SK-N-MC (cell line): ENCODE data around the gene AFDN.

Experiments used
- EZH2 ChIP-seq: fragments of 200-600 bp; sonication (generic); IDR thresholded peaks from one replicate; pipeline ENCODE4 v1.6.1; 2017; ENCODE audit warnings: antibody characterized with exemption
- FOXP2 ChIP-seq: optimal IDR thresholded peaks from 2 replicates; pipeline ENCODE3; 2011; ENCODE audit warnings: mild to moderate bottlenecking, moderate library complexity; ENCODE audit not compliant: insufficient read depth; ENCODE audit errors: extremely low read length, control extremely low read depth
- POLR2AphosphoS5 ChIP-seq: IDR thresholded peaks from 2 replicates; pipeline ENCODE4 v1.6.1; 2012; ENCODE audit warnings: mild to moderate bottlenecking, low read depth, low read length, borderline replicate concordance

- TF ChIP-seq POLR2AphosphoS5 (no peak), EZH2 (no peak), FOXP2 (no peak)
These were observed 21.2 kb upstream of the AFDN start for GRCh38 chr6:167805349-167806060.
